Suprapubic skin (tissue), 4 donors: ENCODE results near the gene ZNF646. TPM values are rescaled to one million over a fixed set of nuclear protein-coding genes. Genes with fewer than 3 reads are reported as not detected.

Source experiments
- DNase-seq, 2 donors: peaks; one replicate each; pipeline ENCODE4 v3.0.0-alpha.2; 2019; ENCODE audit warnings: low spot score in 2 of 2
- H3K27ac ChIP-seq: fragments of 200-600 bp; sonication (generic); one replicate; pipeline ENCODE4 v1.5.1; 2019
- H3K27me3 ChIP-seq: fragments of 200-600 bp; sonication (generic); one replicate; pipeline ENCODE4 v1.5.1; 2019
- H3K36me3 ChIP-seq: fragments of 200-600 bp; sonication (generic); one replicate; pipeline ENCODE4 v1.5.1; 2019
- H3K4me1 ChIP-seq: fragments of 200-600 bp; sonication (generic); one replicate; pipeline ENCODE4 v1.5.1; 2019
- H3K4me3 ChIP-seq: fragments of 200-600 bp; sonication (generic); one replicate; pipeline ENCODE4 v1.5.1; 2019; ENCODE audit warnings: mild to moderate bottlenecking
- H3K9me3 ChIP-seq: fragments of 200-600 bp; sonication (generic); one replicate; pipeline ENCODE4 v1.5.1; 2019
- CTCF ChIP-seq, 2 donors: fragments of 200-600 bp in 1 of 2; fragments of 450-650 bp in 1 of 2; sonication (generic) in 1 of 2; IDR thresholded peaks; one replicate each; pipeline ENCODE4 v1.5.1; 2016 to 2019; ENCODE audit warnings: antibody characterized with exemption in 2 of 2, mild to moderate bottlenecking in 1 of 2, moderate library complexity in 1 of 2
- EP300 ChIP-seq: sonication (generic); formaldehyde crosslinking; IDR thresholded peaks from one replicate; pipeline ENCODE4 v1.6.1; 2017; ENCODE audit warnings: antibody characterized with exemption
- POLR2A ChIP-seq, 2 donors: fragments of 450-650 bp; IDR thresholded peaks; one replicate each; pipeline ENCODE4 v1.6.1; 2017; ENCODE audit warnings: antibody characterized with exemption in 2 of 2, mild to moderate bottlenecking in 2 of 2, moderate library complexity in 2 of 2
- POLR2AphosphoS5 ChIP-seq, 3 donors: sonication (generic); formaldehyde crosslinking; IDR thresholded peaks; one replicate each; pipeline ENCODE4 v1.6.1; 2017; ENCODE audit warnings: antibody characterized with exemption in 3 of 3
- WGBS: methylation state at CpG from one replicate; pipeline ENCODE4 v1.1.5; 2018; 5-methylcytosine and 5-hydroxymethylcytosine counted together
- total RNA-seq, 4 donors: library from RNA; depleted of rRNA; stranded (reverse); fragments of >200 nt; gene quantifications; one replicate each; pipeline ENCODE4 v1.1.0, GENCODE V29; 2016

Gene ZNF646
- total RNA-seq, 4 donors from 2014 or later, result 19.2 to 31.7 (median 26.8) TPM

DNA sequence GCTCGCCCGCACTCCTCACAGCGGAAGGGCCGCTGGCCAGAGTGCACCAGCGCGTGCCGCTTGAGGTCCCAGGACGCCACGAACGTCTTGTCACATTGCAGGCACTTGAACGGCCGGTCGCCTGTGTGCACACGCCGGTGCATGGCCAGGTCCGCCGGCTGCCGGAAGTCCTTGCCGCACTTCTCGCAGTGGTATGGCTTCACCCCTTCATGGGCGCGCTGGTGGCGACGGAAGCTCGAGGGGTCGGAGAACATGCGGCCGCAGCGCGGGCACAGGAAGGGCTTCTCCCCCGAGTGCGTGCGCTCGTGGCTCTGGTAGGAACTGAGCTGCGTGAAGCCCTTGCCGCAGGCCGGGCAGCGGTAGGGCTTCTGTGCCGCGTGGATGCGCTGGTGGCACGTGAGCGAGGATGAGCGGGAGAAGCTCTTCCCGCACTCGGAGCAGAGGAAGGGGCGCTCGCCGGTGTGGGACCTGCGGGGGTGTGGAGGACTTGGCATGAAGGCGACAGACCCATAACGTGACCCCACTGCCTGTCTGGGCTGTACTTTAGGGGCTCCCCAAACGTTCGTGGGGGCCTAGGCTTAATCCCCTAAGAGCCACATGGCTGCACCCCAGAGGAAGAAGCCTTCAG is 12.3 kb upstream of the ZNF646 start:
- H3K4me1 ChIP-seq, result peaks cover 16% of the 10 kb centered on the region
- no peaks in the 10 kb centered on the region for H3K27me3 ChIP-seq
- no peak for DNase-seq
- peaks cover 36% of the 10 kb centered on the region for H3K36me3 ChIP-seq
- H3K4me3 ChIP-seq, result no peak overlapping the region
- no peak overlapping the region for H3K27ac ChIP-seq
- 96% methylated on average over 31 of the region's 54 CpGs for WGBS
- no peak for TF ChIP-seq EP300
- TF ChIP-seq POLR2A (IDR thresholded peaks at IDR 0.05), result no peak
- TF ChIP-seq POLR2AphosphoS5 (IDR thresholded peaks at IDR 0.05), result no peak
- no peak for TF ChIP-seq CTCF (IDR thresholded peaks at IDR 0.05)
- H3K9me3 ChIP-seq, result no peaks in the 10 kb centered on the region

DNA sequence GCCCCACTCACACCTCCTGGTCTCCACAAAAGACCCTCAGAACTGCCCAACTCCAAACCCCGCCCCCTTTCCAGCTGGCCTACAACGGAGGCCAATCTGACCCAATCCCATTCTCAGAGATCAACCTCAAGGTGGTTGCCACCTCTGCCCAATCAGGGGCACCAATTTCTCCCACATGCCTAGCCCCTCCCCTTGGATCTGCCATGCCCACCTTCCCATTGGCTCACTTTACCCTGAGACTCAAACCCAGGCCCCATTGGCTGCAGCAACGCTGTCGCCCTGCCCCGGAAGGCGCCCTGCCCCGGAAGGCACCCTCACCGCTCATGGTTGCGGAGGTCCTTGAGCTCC is 10.8 kb upstream of the ZNF646 start:
- Histone ChIP-seq H3K4me1 (peaks cover 16% of the 10 kb centered on the region), H3K27me3 (no peaks in the 10 kb centered on the region), H3K9me3 (no peaks in the 10 kb centered on the region), H3K27ac (no peak overlapping the region), H3K4me3 (no peak overlapping the region), H3K36me3 (peaks cover 34% of the 10 kb centered on the region)
- 98% methylated on average over 9 of the region's 9 CpGs for WGBS
- no peak for DNase-seq
- TF ChIP-seq POLR2AphosphoS5 (IDR thresholded peaks at IDR 0.05), result no peak

GRCh38 chr16:31063843-31064611 is 10.2 kb upstream of the ZNF646 start:
- H3K9me3 ChIP-seq, result no peaks in the 10 kb centered on the region
- TF ChIP-seq POLR2A (IDR thresholded peaks at IDR 0.05) (no peak), EP300 (no peak), CTCF (IDR thresholded peaks at IDR 0.05) (no peak)
- H3K4me1 ChIP-seq, result peaks cover 16% of the 10 kb centered on the region
- WGBS, result 85% methylated on average over 33 of the region's 56 CpGs
- peaks cover 31% of the 10 kb centered on the region for H3K36me3 ChIP-seq
- no peak overlapping the region for H3K4me3 ChIP-seq
- peak overlapping the region; percentile 79 for H3K27ac ChIP-seq
- DNase-seq, result no peak
- H3K27me3 ChIP-seq, result no peaks in the 10 kb centered on the region

- Histone ChIP-seq H3K36me3 (peaks cover 31% of the 10 kb centered on the region), H3K4me1 (peaks cover 16% of the 10 kb centered on the region), H3K27ac (peak overlapping the region; percentile 79), H3K27me3 (no peaks in the 10 kb centered on the region), H3K9me3 (no peaks in the 10 kb centered on the region), H3K4me3 (no peak overlapping the region)
- DNase-seq, result no peak
- TF ChIP-seq POLR2AphosphoS5 (IDR thresholded peaks at IDR 0.05) (peak in 1 of 3 donors; percentile 9), EP300 (no peak)
- WGBS, result 38% methylated on average over 4 of the region's 4 CpGs
Observed at GRCh38 chr16:31064882-31065461, 9.2 kb upstream of the ZNF646 start.

DNA sequence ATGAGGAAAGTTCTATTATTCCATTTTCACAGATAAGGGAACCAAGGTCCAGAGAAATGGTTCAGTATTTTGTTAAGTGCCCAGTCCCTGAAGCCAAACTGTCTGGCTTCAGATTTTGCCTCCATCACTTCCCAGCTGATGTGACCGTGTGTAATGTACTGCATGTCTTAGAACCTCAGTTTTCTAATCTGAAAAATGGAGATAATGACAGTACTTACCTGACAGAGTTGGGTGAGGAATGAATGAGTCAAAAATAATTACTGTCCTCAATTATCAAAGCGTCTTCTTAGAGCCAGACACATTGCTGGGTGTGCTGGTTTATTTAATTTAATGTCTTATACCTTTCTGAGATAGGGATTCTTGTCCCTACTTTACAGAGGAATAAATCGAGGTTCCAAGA is 6.9 kb upstream of the ZNF646 start:
- no peak for DNase-seq
- Histone ChIP-seq H3K9me3 (no peaks in the 10 kb centered on the region), H3K27me3 (no peaks in the 10 kb centered on the region), H3K4me1 (peaks cover 30% of the 10 kb centered on the region), H3K4me3 (no peak overlapping the region), H3K27ac (no peak overlapping the region), H3K36me3 (peaks cover 10% of the 10 kb centered on the region)
- 85% methylated on average over 3 of the region's 3 CpGs for WGBS
- TF ChIP-seq CTCF (IDR thresholded peaks at IDR 0.05), result no peak
- TF ChIP-seq EP300, result no peak
- no peak for TF ChIP-seq POLR2AphosphoS5 (IDR thresholded peaks at IDR 0.05)
- TF ChIP-seq POLR2A (IDR thresholded peaks at IDR 0.05), result no peak

GRCh38 chr16:31071861-31072260 is 2.4 kb upstream of the ZNF646 start:
- H3K27me3 ChIP-seq, result no peaks in the 10 kb centered on the region
- WGBS, result 18% methylated on average over 4 of the region's 4 CpGs
- no peak for DNase-seq
- H3K4me1 ChIP-seq, result peaks cover 36% of the 10 kb centered on the region
- H3K36me3 ChIP-seq, result peaks cover 8% of the 10 kb centered on the region
- H3K4me3 ChIP-seq, result peak overlapping the region; percentile 91
- peak overlapping the region; percentile 93 for H3K27ac ChIP-seq
- TF ChIP-seq POLR2AphosphoS5 (IDR thresholded peaks at IDR 0.05), result no peak
- H3K9me3 ChIP-seq, result no peaks in the 10 kb centered on the region
